Karpas-422 (cell line): ENCODE data around the gene SPRYD7. TPM values are rescaled to one million over a fixed set of nuclear protein-coding genes. Genes with fewer than 3 reads are reported as not detected.
"Not testable (repeated sequence)": the region's sequence is repeated elsewhere in the genome, so short reads cannot be mapped to it uniquely, and the experiment has no call there.

Experiments
- DNase-seq: peaks from one replicate; pipeline ENCODE4 v3.0.0-alpha.2; 2015
- H2AFZ ChIP-seq: fragments of 200-600 bp; sonication (generic); 2 replicates; pipeline ENCODE4 v1.6.1; 2014; ENCODE audit warnings: antibody characterized with exemption, low read length, mixed read lengths
- H3K27ac ChIP-seq: fragments of 200-600 bp; sonication (generic); 2 replicates; pipeline ENCODE4 v1.5.1; 2014; ENCODE audit warnings: mild to moderate bottlenecking, low read length, moderate library complexity
- H3K27me3 ChIP-seq: fragments of 200-600 bp; sonication (generic); 2 replicates; pipeline ENCODE4 v1.6.1; 2014; ENCODE audit warnings: low read length, mixed read lengths
- H3K36me3 ChIP-seq: fragments of 200-600 bp; sonication (generic); 2 replicates; pipeline ENCODE4 v1.6.1; 2014; ENCODE audit warnings: low read length, mixed read lengths; ENCODE audit not compliant: insufficient read depth
- H3K4me1 ChIP-seq: fragments of 200-600 bp; sonication (generic); 2 replicates; pipeline ENCODE4 v1.6.1; 2014; ENCODE audit warnings: mild to moderate bottlenecking, low read length, mixed read lengths
- H3K4me2 ChIP-seq: fragments of 200-600 bp; sonication (generic); 2 replicates; pipeline ENCODE4 v1.6.1; 2014; ENCODE audit warnings: low read length, low read depth, mild to moderate bottlenecking; ENCODE audit not compliant: poor library complexity, severe bottlenecking
- H3K4me3 ChIP-seq: fragments of 200-600 bp; sonication (generic); 2 replicates; pipeline ENCODE4 v1.5.1; 2014; ENCODE audit warnings: mild to moderate bottlenecking, antibody characterized with exemption, low read length, mixed read lengths
- H3K79me2 ChIP-seq: fragments of 200-600 bp; sonication (generic); 2 replicates; pipeline ENCODE4 v1.6.1; 2014; ENCODE audit warnings: mild to moderate bottlenecking, low read length, mixed read lengths
- H3K9ac ChIP-seq: fragments of 200-600 bp; sonication (generic); 2 replicates; pipeline ENCODE4 v1.6.0; 2014; ENCODE audit warnings: low read length
- H3K9me2 ChIP-seq: fragments of 200-600 bp; sonication (generic), shearing (Covaris generic); replicated peaks from 2 replicates; pipeline ENCODE4 v1.6.0; 2014; ENCODE audit warnings: mild to moderate bottlenecking, low read length, moderate library complexity; ENCODE audit not compliant: insufficient read depth
- H3K9me3 ChIP-seq: fragments of 300-700, 200-600 bp; sonication (generic); 2 replicates; pipeline ENCODE4 v1.6.1; 2014; ENCODE audit warnings: low read length, mixed read lengths
- H4K20me1 ChIP-seq: fragments of 200-600 bp; sonication (generic); 2 replicates; pipeline ENCODE4 v1.6.1; 2014; ENCODE audit warnings: mild to moderate bottlenecking, antibody characterized with exemption, low read length, low read depth; ENCODE audit not compliant: insufficient read depth
- total RNA-seq: library from RNA; depleted of rRNA; stranded (reverse); fragments of >200 nt; shearing (Covaris generic); gene quantifications from 2 replicates; pipeline ENCODE4 v1.2.3, GENCODE V29; 2014; ENCODE audit warnings: low replicate concordance

Gene SPRYD7
- total RNA-seq, 1 experiment from 2014 or later = 14.1 TPM

DNA sequence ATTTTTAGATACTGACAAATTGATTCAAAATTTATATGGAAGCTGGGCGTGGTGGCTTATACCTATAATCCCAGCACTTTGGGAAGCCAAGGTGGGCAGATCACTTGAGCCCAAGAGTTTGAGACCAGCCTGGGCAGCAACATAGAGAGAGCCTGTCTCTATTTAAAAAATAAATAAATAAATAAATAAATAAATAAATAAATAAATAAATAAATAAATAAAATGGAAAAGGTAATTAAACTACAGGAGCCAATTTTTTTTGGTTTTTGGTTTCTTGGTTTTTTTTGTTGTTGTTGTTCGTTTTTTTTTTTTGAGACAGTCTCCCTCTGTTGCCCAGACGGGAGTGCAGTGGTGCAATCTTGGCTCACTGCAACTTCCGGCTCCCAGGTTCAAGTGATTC is 31.3 kb upstream of the SPRYD7 start:
- no peak for DNase-seq
- H3K79me2 ChIP-seq = no peaks in the 10 kb centered on the region
- H3K9ac ChIP-seq = no peak overlapping the region
- H3K9me2 ChIP-seq = no peaks in the 10 kb centered on the region
- H3K27me3 ChIP-seq = no peaks in the 10 kb centered on the region
- H3K36me3 ChIP-seq = peaks cover 19% of the 10 kb centered on the region
- H3K27ac ChIP-seq = no peak overlapping the region
- H2AFZ ChIP-seq = no peak overlapping the region
- H3K4me1 ChIP-seq = no peaks in the 10 kb centered on the region
- H3K4me3 ChIP-seq = no peak overlapping the region
- H3K4me2 ChIP-seq = no peak overlapping the region
- no peaks in the 10 kb centered on the region; the same call in 1 of the 2 replicates for H3K9me3 ChIP-seq
- H4K20me1 ChIP-seq = no peaks in the 10 kb centered on the region

DNA sequence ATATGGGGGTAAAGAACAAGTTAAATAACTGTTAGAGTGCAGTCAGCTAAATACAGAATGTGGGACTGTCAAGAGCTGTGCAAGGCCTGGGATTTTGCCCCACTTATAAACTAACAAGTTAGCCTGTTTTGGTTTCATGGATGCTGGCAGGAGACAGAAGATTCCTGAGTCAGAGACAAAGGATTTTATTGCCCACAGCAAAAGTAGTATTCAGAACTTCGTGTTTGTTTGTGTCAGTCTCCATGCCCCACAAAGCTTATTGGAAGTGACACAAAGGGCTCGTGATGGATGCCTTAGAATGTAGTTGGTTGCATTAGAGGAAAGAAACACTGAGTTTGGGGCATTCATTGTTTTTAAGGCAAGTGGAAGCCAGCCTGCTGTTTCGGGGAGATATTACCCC is 22.2 kb upstream of the SPRYD7 start:
- Histone ChIP-seq H3K27me3 (no peaks in the 10 kb centered on the region), H3K4me2 (no peak overlapping the region), H3K27ac (no peak overlapping the region), H3K4me1 (no peaks in the 10 kb centered on the region), H3K9me3 (no peaks in the 10 kb centered on the region), H3K4me3 (no peak overlapping the region), H3K79me2 (no peaks in the 10 kb centered on the region), H2AFZ (no peak overlapping the region), H3K9me2 (no peaks in the 10 kb centered on the region), H3K9ac (no peak overlapping the region), H3K36me3 (peaks cover 3% of the 10 kb centered on the region; the same call in 1 of the 2 replicates), H4K20me1 (no peaks in the 10 kb centered on the region)
- DNase-seq = no peak

GRCh38 chr13:49956131-49956530 is 20.0 kb upstream of the SPRYD7 start:
- no peaks in the 10 kb centered on the region for H4K20me1 ChIP-seq
- no peak for DNase-seq
- no peaks in the 10 kb centered on the region for H3K9me2 ChIP-seq
- no peak overlapping the region for H3K4me2 ChIP-seq
- peaks cover 3% of the 10 kb centered on the region; the same call in 1 of the 2 replicates for H3K36me3 ChIP-seq
- no peak overlapping the region for H3K27ac ChIP-seq
- H2AFZ ChIP-seq = no peak overlapping the region
- H3K27me3 ChIP-seq = no peaks in the 10 kb centered on the region
- no peaks in the 10 kb centered on the region for H3K4me1 ChIP-seq
- H3K9me3 ChIP-seq = no peaks in the 10 kb centered on the region
- no peak overlapping the region for H3K9ac ChIP-seq
- H3K4me3 ChIP-seq = no peak overlapping the region
- no peaks in the 10 kb centered on the region for H3K79me2 ChIP-seq

- Histone ChIP-seq H3K4me1 (no peaks in the 10 kb centered on the region), H3K4me2 (no peak overlapping the region), H3K4me3 (no peak overlapping the region), H3K9ac (no peak overlapping the region), H4K20me1 (no peaks in the 10 kb centered on the region), H3K79me2 (no peaks in the 10 kb centered on the region), H3K9me2 (no peaks in the 10 kb centered on the region), H2AFZ (no peak overlapping the region), H3K27me3 (no peaks in the 10 kb centered on the region), H3K9me3 (no peaks in the 10 kb centered on the region), H3K36me3 (no peaks in the 10 kb centered on the region; the same call in 1 of the 2 replicates), H3K27ac (no peak overlapping the region)
- no peak for DNase-seq
Measured at GRCh38 chr13:49954674-49955455, 18.7 kb upstream of the SPRYD7 start.

GRCh38 chr13:49953560-49953959 is 17.4 kb upstream of the SPRYD7 start:
- no peaks in the 10 kb centered on the region for H3K4me1 ChIP-seq
- H3K9me3 ChIP-seq = no peaks in the 10 kb centered on the region
- H3K27me3 ChIP-seq = no peaks in the 10 kb centered on the region
- H3K79me2 ChIP-seq = no peaks in the 10 kb centered on the region
- H3K9me2 ChIP-seq = no peaks in the 10 kb centered on the region
- H4K20me1 ChIP-seq = no peaks in the 10 kb centered on the region
- H3K4me2 ChIP-seq = no peak overlapping the region
- H3K4me3 ChIP-seq = no peak overlapping the region
- no peak overlapping the region for H2AFZ ChIP-seq
- H3K27ac ChIP-seq = no peak overlapping the region
- no peak overlapping the region for H3K9ac ChIP-seq
- no peak for DNase-seq
- no peaks in the 10 kb centered on the region for H3K36me3 ChIP-seq

DNA sequence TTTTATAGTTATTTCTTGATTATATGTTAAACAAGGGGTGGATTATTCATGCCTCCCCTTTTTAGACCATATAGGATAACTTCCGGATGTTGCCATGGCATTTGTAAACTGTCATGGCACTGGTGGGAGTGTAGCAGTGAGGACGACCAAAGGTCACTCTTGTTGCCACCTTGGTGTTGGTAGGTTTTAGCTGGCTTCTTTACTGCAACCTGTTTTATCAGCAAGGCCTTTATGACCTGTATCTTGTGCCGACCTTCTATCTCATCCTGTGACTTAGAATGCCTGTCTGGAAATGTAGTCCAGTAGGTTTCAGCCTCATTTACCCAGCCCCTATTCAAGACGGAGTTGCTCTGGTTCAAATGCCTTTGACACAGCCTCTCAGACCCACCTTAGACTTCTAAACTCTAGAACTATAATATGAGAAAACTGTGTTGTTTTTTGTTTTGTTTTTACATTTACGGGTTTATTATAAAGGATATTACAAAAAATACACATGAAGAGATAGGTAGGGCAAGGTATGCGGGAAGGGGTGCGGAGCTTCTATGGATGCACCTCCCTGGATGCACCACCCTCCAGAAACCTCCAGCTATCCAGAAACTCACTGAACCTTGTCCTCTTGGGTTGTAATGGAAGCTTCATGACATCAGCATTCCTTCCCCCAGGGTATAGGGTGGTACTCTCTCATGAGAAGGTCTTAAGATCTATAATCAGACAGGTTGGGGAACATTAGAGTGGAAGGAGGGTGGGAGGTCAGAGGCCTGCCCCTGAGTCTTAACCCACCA is 15.8 kb upstream of the SPRYD7 start:
- Histone ChIP-seq H2AFZ (no peak overlapping the region), H3K36me3 (no peaks in the 10 kb centered on the region), H3K27ac (no peak overlapping the region), H3K4me2 (no peak overlapping the region), H3K9me2 (no peaks in the 10 kb centered on the region), H3K4me1 (no peaks in the 10 kb centered on the region), H3K4me3 (no peak overlapping the region), H3K9me3 (no peaks in the 10 kb centered on the region), H4K20me1 (no peaks in the 10 kb centered on the region), H3K79me2 (no peaks in the 10 kb centered on the region), H3K9ac (no peak overlapping the region), H3K27me3 (no peaks in the 10 kb centered on the region)
- no peak for DNase-seq

- not testable (repeated sequence) for H3K9me2 ChIP-seq, H3K27me3 ChIP-seq, DNase-seq, H3K27ac ChIP-seq, H4K20me1 ChIP-seq, H3K4me2 ChIP-seq, H3K9ac ChIP-seq, H3K4me3 ChIP-seq, H2AFZ ChIP-seq, H3K9me3 ChIP-seq, H3K4me1 ChIP-seq, H3K79me2 ChIP-seq, H3K36me3 ChIP-seq
Measured at GRCh38 chr13:49948777-49949270, 12.7 kb upstream of the SPRYD7 start.

- Histone ChIP-seq H4K20me1 (no peaks in the 10 kb centered on the region), H3K9ac (no peak overlapping the region), H3K4me2 (no peak overlapping the region), H3K27ac (no peak overlapping the region), H3K9me2 (no peaks in the 10 kb centered on the region), H2AFZ (no peak overlapping the region), H3K79me2 (peaks cover 11% of the 10 kb centered on the region; the same call in 1 of the 2 replicates), H3K4me3 (no peak overlapping the region), H3K27me3 (no peaks in the 10 kb centered on the region), H3K9me3 (no peaks in the 10 kb centered on the region), H3K36me3 (no peaks in the 10 kb centered on the region), H3K4me1 (peaks cover 37% of the 10 kb centered on the region)
- no peak for DNase-seq
Measured at GRCh38 chr13:49939321-49939720, 3.2 kb upstream of the SPRYD7 start.
